ENCODE data around the gene DYRK1A. TPM values are rescaled to one million over a fixed set of nuclear protein-coding genes. Genes with fewer than 3 reads are reported as not detected.
A peak's percentile ranks its signal among the peaks of the same experiment; 100 is the strongest.

DYRK1A gene
- total RNA-seq, 4 donors from 2014 or later = 71.5 to 116 (median 90.9) TPM

DNA sequence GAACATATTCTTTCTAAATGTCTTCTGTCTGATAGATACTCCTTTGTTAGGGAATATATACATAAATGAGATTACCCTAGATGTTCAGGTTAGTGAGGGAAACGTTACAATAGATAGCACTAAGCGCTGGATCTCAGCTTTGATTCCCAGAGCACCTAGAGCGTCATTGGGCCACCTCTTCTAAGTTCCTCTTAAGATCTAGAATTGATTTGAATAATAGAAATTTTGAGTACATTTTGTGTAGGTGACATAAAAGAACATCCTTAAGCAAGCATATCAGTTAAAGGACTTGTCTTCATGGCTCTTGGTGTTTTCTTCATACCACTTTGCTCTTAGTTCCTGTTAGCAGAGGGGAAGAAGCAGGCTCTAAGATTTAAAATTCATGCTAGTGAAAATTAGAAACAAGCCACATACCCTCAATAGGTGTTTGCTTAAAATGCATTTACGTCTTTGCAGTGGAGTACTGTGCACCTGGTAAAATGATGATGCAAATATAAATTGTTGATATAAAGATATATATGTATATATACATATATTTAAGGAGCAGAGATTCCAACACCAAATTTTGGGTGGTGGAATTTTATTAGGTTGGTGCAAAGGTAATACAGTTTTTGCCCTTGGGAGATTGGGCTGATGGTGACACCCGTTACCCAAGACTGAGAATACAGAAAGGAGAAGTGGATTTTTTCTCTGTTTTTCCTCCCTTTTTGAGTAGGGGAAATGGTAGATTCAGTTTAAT is 47.1 kb downstream of the DYRK1A start:
- 80 to 88% methylated on average over 4 to 5 of the region's 5 CpGs for WGBS, 2 donors (ENCODE audit: low coverage in 1 of 2)
- Histone ChIP-seq H3K4me1 (peaks cover 10 to 92% (median 39%) of the 10 kb centered on the region in 4 donors), H3K27ac (no peak overlapping the region), H3K27me3 (no peaks in the 10 kb centered on the region), H3K36me3 (no peaks in the 10 kb centered on the region), H3K9me3 (no peaks in the 10 kb centered on the region), H3K4me3 (no peak overlapping the region)
- in situ Hi-C loops (cut with MboI; ENCODE audit: low pct_ligation_motif_present in 1 of 4, low pct_unique_long_range_greater_than_20kb in 1 of 4, low sequenced_read_pairs in 3 of 4) (no loop called here), intact Hi-C loops (cut with DNase I; ENCODE audit: low total_unique reads) (no loop called here)
- DNase-seq = no peak
- TF ChIP-seq, protein P1, sequence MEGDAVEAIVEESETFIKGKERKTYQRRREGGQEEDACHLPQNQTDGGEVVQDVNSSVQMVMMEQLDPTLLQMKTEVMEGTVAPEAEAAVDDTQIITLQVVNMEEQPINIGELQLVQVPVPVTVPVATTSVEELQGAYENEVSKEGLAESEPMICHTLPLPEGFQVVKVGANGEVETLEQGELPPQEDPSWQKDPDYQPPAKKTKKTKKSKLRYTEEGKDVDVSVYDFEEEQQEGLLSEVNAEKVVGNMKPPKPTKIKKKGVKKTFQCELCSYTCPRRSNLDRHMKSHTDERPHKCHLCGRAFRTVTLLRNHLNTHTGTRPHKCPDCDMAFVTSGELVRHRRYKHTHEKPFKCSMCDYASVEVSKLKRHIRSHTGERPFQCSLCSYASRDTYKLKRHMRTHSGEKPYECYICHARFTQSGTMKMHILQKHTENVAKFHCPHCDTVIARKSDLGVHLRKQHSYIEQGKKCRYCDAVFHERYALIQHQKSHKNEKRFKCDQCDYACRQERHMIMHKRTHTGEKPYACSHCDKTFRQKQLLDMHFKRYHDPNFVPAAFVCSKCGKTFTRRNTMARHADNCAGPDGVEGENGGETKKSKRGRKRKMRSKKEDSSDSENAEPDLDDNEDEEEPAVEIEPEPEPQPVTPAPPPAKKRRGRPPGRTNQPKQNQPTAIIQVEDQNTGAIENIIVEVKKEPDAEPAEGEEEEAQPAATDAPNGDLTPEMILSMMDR (IDR thresholded peaks at IDR 0.05) = no peak

- H3K27me3 ChIP-seq = no peaks in the 10 kb centered on the region
- no peak for TF ChIP-seq POLR2A (IDR thresholded peaks at IDR 0.05)
- no peak for TF ChIP-seq EP300 (IDR thresholded peaks at IDR 0.05; ENCODE audit: low read depth)
- TF ChIP-seq POLR2AphosphoS5 (IDR thresholded peaks at IDR 0.05) = no peak
- TF ChIP-seq, protein P1 (IDR thresholded peaks at IDR 0.05) = no peak
- H3K27ac ChIP-seq = no peak overlapping the region
- H3K4me3 ChIP-seq = no peak overlapping the region
- no peak for DNase-seq
- H3K4me1 ChIP-seq = peaks cover 10 to 94% (median 43%) of the 10 kb centered on the region in 4 donors
- H3K36me3 ChIP-seq = no peaks in the 10 kb centered on the region
- in situ Hi-C loops (cut with MboI; ENCODE audit: low pct_ligation_motif_present in 1 of 4, low pct_unique_long_range_greater_than_20kb in 1 of 4, low sequenced_read_pairs in 3 of 4) = no loop called here
- intact Hi-C loops (cut with DNase I; ENCODE audit: low total_unique reads) = no loop called here
- H3K9me3 ChIP-seq = no peaks in the 10 kb centered on the region
- 71 to 80% methylated on average over 3 to 5 of the region's 5 CpGs for WGBS, 2 donors (ENCODE audit: low coverage in 1 of 2)
Measured at GRCh38 chr21:37414292-37415253, 48.0 kb downstream of the DYRK1A start.

DNA sequence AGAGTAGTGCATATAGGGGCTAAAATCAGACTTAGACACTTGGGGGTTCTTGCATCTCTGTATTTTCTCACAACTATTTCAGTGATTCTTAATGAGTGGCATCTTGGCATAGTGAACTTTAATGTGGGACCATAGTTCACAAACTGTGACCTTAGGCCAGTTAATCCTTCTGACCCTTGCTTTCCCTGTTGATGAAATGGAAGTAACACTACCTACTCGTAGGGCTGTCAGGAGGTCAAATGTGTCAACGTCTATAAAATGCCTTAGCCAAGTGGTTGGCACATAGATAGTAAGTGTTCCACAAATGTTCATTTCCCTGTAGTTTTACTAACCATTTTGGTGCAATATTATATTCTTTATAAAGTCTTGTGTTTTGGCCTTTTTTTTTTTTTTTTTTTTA is 49.4 kb downstream of the DYRK1A start:
- H3K9me3 ChIP-seq = no peaks in the 10 kb centered on the region
- no peak for DNase-seq
- peaks cover 10 to 91% (median 40%) of the 10 kb centered on the region in 4 donors for H3K4me1 ChIP-seq
- H3K4me3 ChIP-seq = no peak overlapping the region
- no peaks in the 10 kb centered on the region for H3K36me3 ChIP-seq
- peak overlapping the region in 1 of 4 donors; percentile 15 for H3K27ac ChIP-seq
- WGBS, 2 donors (ENCODE audit: low coverage in 1 of 2) = 41 to 43% methylated on average over 1 to 2 of the region's 2 CpGs
- no peaks in the 10 kb centered on the region for H3K27me3 ChIP-seq
- in situ Hi-C loops (cut with MboI; ENCODE audit: low pct_ligation_motif_present in 1 of 4, low pct_unique_long_range_greater_than_20kb in 1 of 4, low sequenced_read_pairs in 3 of 4) (no loop called here), intact Hi-C loops (cut with DNase I; ENCODE audit: low total_unique reads) (no loop called here)
- TF ChIP-seq POLR2AphosphoS5 (IDR thresholded peaks at IDR 0.05) (peak in 1 of 3 donors; percentile 12), EP300 (IDR thresholded peaks at IDR 0.05; ENCODE audit: low read depth) (no peak), POLR2A (IDR thresholded peaks at IDR 0.05) (no peak)
- TF ChIP-seq, protein P1 (IDR thresholded peaks at IDR 0.05) = no peak

GRCh38 chr21:37416914-37417313 is 50.3 kb downstream of the DYRK1A start:
- 100% methylated on average over 2 of the region's 2 CpGs; no CpG with 5 or more reads in 1 of the 2 donors for WGBS, 2 donors (ENCODE audit: low coverage in 1 of 2)
- Histone ChIP-seq H3K36me3 (no peaks in the 10 kb centered on the region), H3K4me1 (peaks cover 5 to 81% (median 33%) of the 10 kb centered on the region in 4 donors), H3K27me3 (no peaks in the 10 kb centered on the region), H3K9me3 (no peaks in the 10 kb centered on the region), H3K27ac (no peak overlapping the region), H3K4me3 (no peak overlapping the region)
- no peak for TF ChIP-seq POLR2A (IDR thresholded peaks at IDR 0.05)
- TF ChIP-seq EP300 (IDR thresholded peaks at IDR 0.05; ENCODE audit: low read depth) = no peak
- TF ChIP-seq, protein P1 (IDR thresholded peaks at IDR 0.05) = no peak
- no peak for TF ChIP-seq POLR2AphosphoS5 (IDR thresholded peaks at IDR 0.05)
- DNase-seq = no peak
- in situ Hi-C loops (cut with MboI; ENCODE audit: low pct_ligation_motif_present in 1 of 4, low pct_unique_long_range_greater_than_20kb in 1 of 4, low sequenced_read_pairs in 3 of 4) = no loop called here
- intact Hi-C loops (cut with DNase I; ENCODE audit: low total_unique reads) = no loop called here

Measured in transverse colon (tissue), 4 donors.